NT2/D1 (cell line): Measurements from ENCODE around the gene SLC10A1.

Experiments
- DNase-seq: peaks from one replicate; pipeline ENCODE4 v3.0.0-alpha.2; 2011; ENCODE audit warnings: low read depth, low spot score
- H3K27me3 ChIP-seq: 2 replicates; pipeline ENCODE4 v1.6.0; 2011; ENCODE audit warnings: mild to moderate bottlenecking; ENCODE audit not compliant: insufficient read length, insufficient read depth
- H3K36me3 ChIP-seq: 2 replicates; pipeline ENCODE4 v1.6.1; 2011; ENCODE audit warnings: mild to moderate bottlenecking, low read length, mixed read lengths; ENCODE audit not compliant: insufficient read depth, insufficient read length
- H3K4me1 ChIP-seq: 2 replicates; pipeline ENCODE4 v1.5.1; 2011; ENCODE audit not compliant: insufficient read depth, insufficient read length
- H3K4me3 ChIP-seq: 2 replicates; pipeline ENCODE4 v1.5.1; 2011; ENCODE audit warnings: low read depth; ENCODE audit not compliant: insufficient read length
- H3K9ac ChIP-seq: 2 replicates; pipeline ENCODE4 v1.6.0; 2011; ENCODE audit warnings: low read depth; ENCODE audit not compliant: insufficient read length
- H3K9me3 ChIP-seq: 2 replicates; pipeline ENCODE4 v1.5.1; 2011; ENCODE audit warnings: mild to moderate bottlenecking, low read length; ENCODE audit not compliant: insufficient read depth
- SUZ12 ChIP-seq: IDR thresholded peaks from 2 replicates; pipeline ENCODE4 v1.6.1; 2011; ENCODE audit not compliant: insufficient read length, insufficient read depth; ENCODE audit errors: extremely low read depth
- YY1 ChIP-seq: IDR thresholded peaks from 2 replicates; pipeline ENCODE4 v1.6.1; 2011; ENCODE audit not compliant: insufficient read length, insufficient read depth
- ZNF274 ChIP-seq: IDR thresholded peaks from 2 replicates; pipeline ENCODE4 v1.6.1; 2011; ENCODE audit warnings: mild to moderate bottlenecking, low read depth, low read length

The SLC10A1 gene

GRCh38 chr14:69796797-69797500, at the start of gene SLC10A1:
TSS of gene SLC10A1 (minus strand) at chr14:69797241. CDS start at chr14:69797155, 86 bp downstream.
- Histone ChIP-seq H3K4me3 (no peak within 1 kb of the TSS), H3K4me1 (no peaks in the 10 kb centered on the region), H3K9ac (no peak within 1 kb of the TSS), H3K9me3 (no peaks in the 10 kb centered on the region), H3K27me3 (no peaks in the 10 kb centered on the region), H3K36me3 (no peaks in the 10 kb centered on the region)
- TF ChIP-seq SUZ12 (no peak), ZNF274 (no peak)
- DNase-seq, result no peak

- Histone ChIP-seq H3K4me1 (peaks cover 3% of the 10 kb centered on the region), H3K36me3 (no peaks in the 10 kb centered on the region), H3K27me3 (no peaks in the 10 kb centered on the region), H3K4me3 (no peak overlapping the region), H3K9me3 (no peaks in the 10 kb centered on the region), H3K9ac (no peak overlapping the region)
- TF ChIP-seq ZNF274 (no peak), YY1 (no peak), SUZ12 (no peak)
- no peak for DNase-seq
Observed at GRCh38 chr14:69845787-69846186, 48.7 kb upstream of the SLC10A1 start.

- no peak for DNase-seq
- Histone ChIP-seq H3K4me3 (no peak overlapping the region), H3K9ac (no peak overlapping the region), H3K4me1 (peaks cover 3% of the 10 kb centered on the region), H3K27me3 (no peaks in the 10 kb centered on the region), H3K9me3 (no peaks in the 10 kb centered on the region), H3K36me3 (no peaks in the 10 kb centered on the region)
- TF ChIP-seq YY1, result no peak
- no peak for TF ChIP-seq ZNF274
- no peak for TF ChIP-seq SUZ12
Observed at GRCh38 chr14:69845050-69845581, 48.1 kb upstream of the SLC10A1 start.

GRCh38 chr14:69844171-69844570, 47.1 kb upstream of the SLC10A1 start:
- H3K27me3 ChIP-seq, result no peaks in the 10 kb centered on the region
- no peak for DNase-seq
- H3K9me3 ChIP-seq, result no peaks in the 10 kb centered on the region
- no peak overlapping the region for H3K9ac ChIP-seq
- H3K36me3 ChIP-seq, result no peaks in the 10 kb centered on the region
- H3K4me3 ChIP-seq, result no peak overlapping the region
- peaks cover 3% of the 10 kb centered on the region for H3K4me1 ChIP-seq
- TF ChIP-seq ZNF274 (no peak), SUZ12 (no peak), YY1 (no peak)

- no peak overlapping the region for H3K4me3 ChIP-seq
- TF ChIP-seq SUZ12 (no peak), ZNF274 (no peak), YY1 (no peak)
- no peaks in the 10 kb centered on the region for H3K36me3 ChIP-seq
- peaks cover 3% of the 10 kb centered on the region for H3K4me1 ChIP-seq
- H3K27me3 ChIP-seq, result no peaks in the 10 kb centered on the region
- DNase-seq, result no peak
- no peaks in the 10 kb centered on the region for H3K9me3 ChIP-seq
- H3K9ac ChIP-seq, result no peak overlapping the region
Observed at GRCh38 chr14:69842686-69843420, 45.8 kb upstream of the SLC10A1 start.

- H3K4me1 ChIP-seq, result peaks cover 3% of the 10 kb centered on the region
- TF ChIP-seq SUZ12, result no peak
- no peak for TF ChIP-seq YY1
- TF ChIP-seq ZNF274, result no peak
- DNase-seq, result no peak
- no peaks in the 10 kb centered on the region for H3K36me3 ChIP-seq
- H3K9me3 ChIP-seq, result no peaks in the 10 kb centered on the region
- H3K27me3 ChIP-seq, result no peaks in the 10 kb centered on the region
- no peak overlapping the region for H3K9ac ChIP-seq
- H3K4me3 ChIP-seq, result no peak overlapping the region
Observed at GRCh38 chr14:69841656-69842055, 44.6 kb upstream of the SLC10A1 start.

GRCh38 chr14:69839661-69840060, 42.6 kb upstream of the SLC10A1 start:
- H3K9ac ChIP-seq, result no peak overlapping the region
- no peak overlapping the region for H3K4me3 ChIP-seq
- no peak for DNase-seq
- H3K4me1 ChIP-seq, result peaks cover 3% of the 10 kb centered on the region
- no peaks in the 10 kb centered on the region for H3K27me3 ChIP-seq
- no peaks in the 10 kb centered on the region for H3K36me3 ChIP-seq
- no peaks in the 10 kb centered on the region for H3K9me3 ChIP-seq
- TF ChIP-seq YY1 (no peak), SUZ12 (no peak), ZNF274 (no peak)
